Measurements from ENCODE around the gene SCAMP5. TPM values are rescaled to one million over a fixed set of nuclear protein-coding genes. Genes with fewer than 3 reads are reported as not detected.

SCAMP5 gene
- total RNA-seq, 5 donors from 2014 or later (not counting 1 experiment from before 2014, with no cell fraction given) = 0.26 to 8.2 (median 0.51) TPM

GRCh38 chr15:74955796-74956647, 39.3 kb upstream of the SCAMP5 start:
- POLR2A ChIA-PET = interaction anchor here in 1 of 2 donors (0.6 kb wide), 1 partner anchor 1709 kb away, joined by 3 read pairs; no protein-coding TSS in a partner anchor
- Mint-ChIP-seq H3K4me1 (peaks cover 23 to 33% (median 27%) of the 10 kb centered on the region in 3 donors), H3K27me3 (peaks cover 12 to 29% of the 10 kb centered on the region in 2 donors), H3K36me3 (no peaks in the 10 kb centered on the region), H3K9me3 (no peaks in the 10 kb centered on the region), H3K4me3 (peak overlapping the region; percentile 34 to 69 (median 56)), H3K27ac (no peak overlapping the region)
- Histone ChIP-seq H3K36me3 (ENCODE audit: control insufficient read depth in 2 of 2, extremely low read depth in 1 of 2, insufficient read depth in 1 of 2, low read length in 1 of 2) (no peaks in the 10 kb centered on the region), H3K27me3 (replicated peaks in 1 of 2; ENCODE audit: control insufficient read depth in 2 of 2, extremely low read depth in 1 of 2, insufficient read depth in 2 of 2, low read length in 1 of 2) (peaks cover 2 to 61% of the 10 kb centered on the region in 2 experiments), H3K27ac (ENCODE audit: low read length) (no peak overlapping the region), H3K4me1 (ENCODE audit: control insufficient read depth in 1 of 2, extremely low read depth in 1 of 2, insufficient read depth in 2 of 2, low read length in 2 of 2) (peaks cover 3 to 43% of the 10 kb centered on the region in 2 experiments), H3K9me3 (no peaks in the 10 kb centered on the region), H3K4me3 (ENCODE audit: control insufficient read depth in 1 of 2, extremely low read depth in 1 of 2, low read length in 1 of 2) (peak overlapping the region; percentile 21 to 70)
- peak; percentile 68 to 71 (median 71) for ATAC-seq (replicated peaks in 1 of 4)
- CTCF ChIA-PET = interaction anchor here in 1 of 2 donors (1.1 kb wide), 1 partner anchor 168 kb away, joined by 3 read pairs; no protein-coding TSS in a partner anchor
- 26% methylated on average over 87 of the region's 88 CpGs for WGBS (ENCODE audit: insufficient coverage)
- peak in 33 of 35 experiments; percentile 15 to 73 (median 43) for DNase-seq

GRCh38 chr15:74956648-74957475, 38.5 kb upstream of the SCAMP5 start, which contains the start of gene RPP25:
Gene RPP25, minus strand, starts transcription at chr15:74956772. Its CDS starts 189 bp downstream, at chr15:74956583.
- no peak within 1 kb of the TSS for H3K27ac Mint-ChIP-seq
- Histone ChIP-seq H3K4me3 (ENCODE audit: control insufficient read depth in 1 of 2, extremely low read depth in 1 of 2, low read length in 1 of 2) (peak within 1 kb of the TSS; percentile 39 to 70), H3K36me3 (ENCODE audit: control insufficient read depth in 2 of 2, extremely low read depth in 1 of 2, insufficient read depth in 1 of 2, low read length in 1 of 2) (no peaks in the 10 kb centered on the region), H3K4me1 (ENCODE audit: control insufficient read depth in 1 of 2, extremely low read depth in 1 of 2, insufficient read depth in 2 of 2, low read length in 2 of 2) (peaks cover 3 to 43% of the 10 kb centered on the region in 2 experiments), H3K27me3 (replicated peaks in 1 of 2; ENCODE audit: control insufficient read depth in 2 of 2, extremely low read depth in 1 of 2, insufficient read depth in 2 of 2, low read length in 1 of 2) (peaks cover 2 to 57% of the 10 kb centered on the region in 2 experiments), H3K9me3 (no peaks in the 10 kb centered on the region), H3K27ac (ENCODE audit: low read length) (no peak within 1 kb of the TSS)
- no peaks in the 10 kb centered on the region for H3K9me3 Mint-ChIP-seq
- under 1% methylated on average over 83 of the region's 83 CpGs for WGBS (ENCODE audit: insufficient coverage)
- DNase-seq = peak in 32 of 35 experiments; percentile 12 to 70 (median 38)
- ChIA-PET CTCF (interaction anchor here (0.5 to 1.1 kb wide), 5 partner anchors 19 to 590 kb away, joined by 3 to 7 read pairs (median 3); partner anchors contain the start of gene COX5A (in 1 of the 2)), POLR2A (interaction anchor here in 1 of 2 donors (0.6 kb wide), 1 partner anchor 1708 kb away, joined by 3 read pairs; no protein-coding TSS in a partner anchor)
- peak within 1 kb of the TSS; percentile 69 to 73 (median 72) for H3K4me3 Mint-ChIP-seq
- ATAC-seq (replicated peaks in 1 of 4) = peak; percentile 89 to 92 (median 90)
- H3K36me3 Mint-ChIP-seq = no peaks in the 10 kb centered on the region
- peaks cover 23 to 33% (median 27%) of the 10 kb centered on the region in 3 donors for H3K4me1 Mint-ChIP-seq
- H3K27me3 Mint-ChIP-seq = peaks cover 12 to 29% of the 10 kb centered on the region in 2 donors

- Histone ChIP-seq H3K27me3 (replicated peaks in 1 of 2; ENCODE audit: control insufficient read depth in 2 of 2, extremely low read depth in 1 of 2, insufficient read depth in 2 of 2, low read length in 1 of 2) (peaks cover 2 to 56% of the 10 kb centered on the region in 2 experiments), H3K4me1 (ENCODE audit: control insufficient read depth in 1 of 2, extremely low read depth in 1 of 2, insufficient read depth in 2 of 2, low read length in 2 of 2) (peaks cover 3 to 43% of the 10 kb centered on the region in 2 experiments), H3K9me3 (no peaks in the 10 kb centered on the region), H3K4me3 (ENCODE audit: control insufficient read depth in 1 of 2, extremely low read depth in 1 of 2, low read length in 1 of 2) (peak overlapping the region; percentile 39 to 70), H3K27ac (ENCODE audit: low read length) (no peak overlapping the region), H3K36me3 (ENCODE audit: control insufficient read depth in 2 of 2, extremely low read depth in 1 of 2, insufficient read depth in 1 of 2, low read length in 1 of 2) (no peaks in the 10 kb centered on the region)
- Mint-ChIP-seq H3K4me1 (peaks cover 23 to 33% (median 27%) of the 10 kb centered on the region in 3 donors), H3K4me3 (peak overlapping the region; percentile 69 to 73 (median 72)), H3K36me3 (no peaks in the 10 kb centered on the region), H3K9me3 (no peaks in the 10 kb centered on the region), H3K27me3 (peaks cover 12 to 29% of the 10 kb centered on the region in 2 donors), H3K27ac (no peak overlapping the region)
- DNase-seq (no peak), ATAC-seq (replicated peaks in 1 of 4) (no peak)
- CTCF ChIA-PET = interaction anchor here (0.6 to 1.1 kb wide), 4 partner anchors 19 to 591 kb away, joined by 3 to 7 read pairs (median 3); partner anchors contain the start of gene COX5A (in 1 of the 2)
- POLR2A ChIA-PET = no interaction called here
- WGBS (ENCODE audit: insufficient coverage) = 5% methylated on average over 15 of the region's 28 CpGs
Measured at GRCh38 chr15:74957476-74958035, 37.8 kb upstream of the SCAMP5 start.

GRCh38 chr15:74958320-74958907, 36.9 kb upstream of the SCAMP5 start:
- peaks cover 2 to 59% of the 10 kb centered on the region in 2 experiments for H3K27me3 ChIP-seq (replicated peaks in 1 of 2; ENCODE audit: control insufficient read depth in 2 of 2, extremely low read depth in 1 of 2, insufficient read depth in 2 of 2, low read length in 1 of 2)
- H3K4me3 ChIP-seq (ENCODE audit: control insufficient read depth in 1 of 2, extremely low read depth in 1 of 2, low read length in 1 of 2) = peak overlapping the region in 1 of 2 donors; percentile 0
- H3K27me3 Mint-ChIP-seq = peaks cover 12 to 29% of the 10 kb centered on the region in 2 donors
- no peaks in the 10 kb centered on the region for H3K36me3 Mint-ChIP-seq
- no peaks in the 10 kb centered on the region for H3K9me3 ChIP-seq
- H3K36me3 ChIP-seq (ENCODE audit: control insufficient read depth in 2 of 2, extremely low read depth in 1 of 2, insufficient read depth in 1 of 2, low read length in 1 of 2) = no peaks in the 10 kb centered on the region
- POLR2A ChIA-PET = interaction anchor here in 1 of 2 donors (0.7 kb wide), 2 partner anchors 274 to 688 kb away, joined by 3 to 6 read pairs; no protein-coding TSS in a partner anchor
- H3K27ac ChIP-seq (ENCODE audit: low read length) = no peak overlapping the region
- peaks cover 3 to 43% of the 10 kb centered on the region in 2 experiments for H3K4me1 ChIP-seq (ENCODE audit: control insufficient read depth in 1 of 2, extremely low read depth in 1 of 2, insufficient read depth in 2 of 2, low read length in 2 of 2)
- H3K9me3 Mint-ChIP-seq = no peaks in the 10 kb centered on the region
- ATAC-seq (replicated peaks in 1 of 4) (no peak), DNase-seq (no peak)
- H3K27ac Mint-ChIP-seq = no peak overlapping the region
- CTCF ChIA-PET = no interaction called here
- WGBS (ENCODE audit: insufficient coverage) = 7% methylated on average over 21 of the region's 28 CpGs
- H3K4me1 Mint-ChIP-seq = peaks cover 23 to 33% (median 27%) of the 10 kb centered on the region in 3 donors
- H3K4me3 Mint-ChIP-seq = peak overlapping the region; percentile 2 to 69 (median 43)

- WGBS (ENCODE audit: insufficient coverage) = 15% methylated on average over 30 of the region's 47 CpGs
- Mint-ChIP-seq H3K36me3 (no peaks in the 10 kb centered on the region), H3K27ac (no peak overlapping the region)
Measured at GRCh38 chr15:74958908-74959585, 36.3 kb upstream of the SCAMP5 start.

More at GRCh38 chr15:74958908-74959585, 36.3 kb upstream of the SCAMP5 start:
- CTCF ChIA-PET = interaction anchor here (0.6 to 1.6 kb wide), 2 partner anchors 8 to 24 kb away, joined by 8 read pairs; no protein-coding TSS in a partner anchor
- peak overlapping the region in 1 of 2 donors; percentile 0 for H3K4me3 ChIP-seq (ENCODE audit: control insufficient read depth in 1 of 2, extremely low read depth in 1 of 2, low read length in 1 of 2)
- no peaks in the 10 kb centered on the region for H3K9me3 Mint-ChIP-seq
- H3K9me3 ChIP-seq = no peaks in the 10 kb centered on the region
- H3K27me3 Mint-ChIP-seq = peaks cover 12 to 29% of the 10 kb centered on the region in 2 donors
- no peaks in the 10 kb centered on the region for H3K36me3 ChIP-seq (ENCODE audit: control insufficient read depth in 2 of 2, extremely low read depth in 1 of 2, insufficient read depth in 1 of 2, low read length in 1 of 2)
- H3K4me1 ChIP-seq (ENCODE audit: control insufficient read depth in 1 of 2, extremely low read depth in 1 of 2, insufficient read depth in 2 of 2, low read length in 2 of 2) = peaks cover 3 to 43% of the 10 kb centered on the region in 2 experiments
- POLR2A ChIA-PET = interaction anchor here in 1 of 2 donors (0.7 kb wide), 1 partner anchor 687 kb away, joined by 6 read pairs; no protein-coding TSS in a partner anchor
- H3K27me3 ChIP-seq (replicated peaks in 1 of 2; ENCODE audit: control insufficient read depth in 2 of 2, extremely low read depth in 1 of 2, insufficient read depth in 2 of 2, low read length in 1 of 2) = peaks cover 2 to 59% of the 10 kb centered on the region in 2 experiments
- peaks cover 23 to 33% (median 27%) of the 10 kb centered on the region in 3 donors for H3K4me1 Mint-ChIP-seq
- ATAC-seq (replicated peaks in 1 of 4) = no peak
- H3K4me3 Mint-ChIP-seq = peak overlapping the region; percentile 44 to 69 (median 66)
- no peak for DNase-seq
- no peak overlapping the region for H3K27ac ChIP-seq (ENCODE audit: low read length)
